GM12801 (cell line): ENCODE measurements around the gene PELO.

Source experiments
- CTCF ChIP-seq: IDR thresholded peaks from one replicate; pipeline ENCODE4 v1.5.1; 2011; ENCODE audit warnings: control low read depth; ENCODE audit not compliant: insufficient read length; ENCODE audit errors: extremely low read depth

PELO gene

GRCh38 chr5:52784737-52785136 is 3.0 kb upstream of the PELO start:
- TF ChIP-seq CTCF, result no peak

GRCh38 chr5:52786391-52786790 is 1.3 kb upstream of the PELO start:
- no peak for TF ChIP-seq CTCF

DNA sequence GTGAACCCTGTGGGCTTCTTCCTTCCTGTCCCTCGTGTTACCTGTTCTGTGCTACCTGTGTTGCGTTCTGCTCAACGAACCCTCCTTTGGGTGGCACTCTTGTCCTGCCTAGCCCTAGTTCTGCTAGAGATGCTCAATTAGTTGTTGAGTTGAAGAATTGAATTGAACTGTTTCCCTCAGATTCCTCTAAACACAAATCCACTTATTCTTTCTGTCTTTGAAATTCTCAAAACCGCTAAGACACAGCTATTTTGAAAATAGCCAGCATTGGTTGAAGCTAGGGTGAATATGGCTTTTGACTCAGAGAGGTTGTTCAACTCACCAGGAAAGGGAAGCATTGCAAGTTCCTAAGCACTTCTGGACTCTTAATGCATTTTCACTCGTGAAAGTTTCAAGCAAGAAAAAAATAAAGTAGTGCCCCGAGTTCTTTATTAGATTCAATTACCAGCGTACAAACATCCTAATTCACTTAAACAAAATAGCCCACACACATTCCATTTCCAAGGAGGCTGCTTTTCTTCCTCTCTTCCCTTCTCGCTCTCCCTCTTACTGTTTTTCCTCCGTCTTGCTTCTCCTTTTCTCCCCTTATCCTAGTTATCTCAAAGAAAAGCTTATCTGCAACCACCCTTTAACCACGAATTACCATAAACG is 642 bp upstream of the PELO start:
- no peak for TF ChIP-seq CTCF

DNA sequence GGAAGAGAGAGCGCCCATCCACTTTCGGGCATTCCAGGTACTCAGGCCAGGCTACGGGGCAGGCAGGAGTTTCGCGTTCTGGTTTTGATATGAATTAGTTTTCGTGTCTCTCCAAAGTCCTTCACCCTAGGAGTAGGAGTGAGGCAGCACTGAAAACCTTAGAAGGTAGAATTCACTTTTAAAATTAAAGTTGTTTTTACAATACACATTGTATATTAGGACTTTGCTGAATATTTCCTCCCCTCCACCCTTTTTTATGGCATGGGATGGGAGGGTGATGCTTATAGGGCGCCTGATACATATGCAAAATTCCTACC is 747 bp downstream of the PELO start:
- no peak for TF ChIP-seq CTCF

DNA sequence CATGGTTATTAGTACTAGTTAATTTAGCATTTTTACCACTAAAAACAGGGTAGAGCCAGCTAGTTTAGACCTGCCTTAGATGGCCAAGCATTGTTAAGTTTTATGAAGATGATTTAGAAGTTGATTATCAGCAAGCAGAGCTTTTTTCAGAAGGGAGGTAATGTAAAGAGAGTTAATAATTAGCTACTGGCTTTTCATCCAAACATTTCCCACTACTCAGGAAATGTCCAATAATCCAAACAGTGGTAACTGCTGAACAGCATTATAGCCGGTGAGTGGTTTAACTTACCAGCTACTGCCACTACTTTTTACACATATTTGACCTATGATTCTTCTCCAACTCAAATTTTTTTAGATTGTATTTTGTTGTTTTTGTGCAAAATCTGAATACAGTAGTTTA is 1.7 kb downstream of the PELO start:
- no peak for TF ChIP-seq CTCF

- no peak for TF ChIP-seq CTCF
Measured at GRCh38 chr5:52789851-52790250, 2.1 kb downstream of the PELO start.

- TF ChIP-seq CTCF, result no peak
Measured at GRCh38 chr5:52791366-52791765, 3.6 kb downstream of the PELO start.

DNA sequence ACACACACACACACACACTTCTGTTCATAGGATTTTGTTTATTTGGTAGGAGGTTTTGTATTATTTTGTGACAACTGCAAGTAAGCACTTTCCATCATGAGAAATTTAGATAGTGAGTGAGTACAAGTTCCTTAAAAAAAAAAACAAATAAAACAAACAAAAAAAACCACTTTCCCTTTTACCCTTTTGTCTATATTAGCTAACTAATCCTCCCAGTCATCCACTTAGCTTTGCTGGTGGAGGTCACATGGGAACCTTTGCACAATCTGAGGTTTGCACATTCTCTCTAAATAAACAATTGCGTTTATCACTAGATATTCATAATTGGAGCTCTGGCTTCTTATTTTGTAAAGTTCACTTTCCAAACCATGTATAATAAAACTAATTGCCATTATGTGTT is 6.8 kb downstream of the PELO start:
- no peak for TF ChIP-seq CTCF
